ENCODE results near the gene CCT3. TPM values are rescaled to one million over a fixed set of nuclear protein-coding genes. Genes with fewer than 3 reads are reported as not detected.
"Not testable (repeated sequence)": the region's sequence is repeated elsewhere in the genome, so short reads cannot be mapped to it uniquely, and the experiment has no call there.

Gene CCT3
- total RNA-seq, 1 donor from 2014 or later = 173 TPM

DNA sequence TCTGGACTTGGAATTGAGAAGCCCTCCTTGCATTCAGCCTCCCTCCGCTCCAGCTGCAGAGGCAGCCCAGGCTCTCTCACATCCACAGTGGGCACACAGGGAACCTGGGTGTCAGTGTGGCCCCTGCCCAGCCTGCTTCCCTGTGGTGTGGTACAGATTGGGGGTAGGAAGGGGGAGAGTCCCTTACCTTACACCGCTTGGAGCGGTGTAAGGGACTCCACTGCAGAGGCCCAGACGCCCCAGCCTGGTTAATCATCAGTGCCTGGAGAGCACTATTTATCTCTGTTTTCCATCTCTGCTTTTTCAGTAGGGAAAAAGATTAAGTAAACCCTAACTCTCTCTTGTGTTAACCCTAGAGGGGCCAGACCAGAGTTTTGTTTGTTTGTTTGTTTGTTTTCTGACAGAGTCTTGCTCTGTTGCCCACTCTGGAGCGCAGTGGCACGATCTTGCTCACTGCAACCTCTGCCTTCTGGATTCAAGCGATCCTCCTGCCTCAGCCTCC is 30.1 kb upstream of the CCT3 start:
- DNase-seq = no peak

DNA sequence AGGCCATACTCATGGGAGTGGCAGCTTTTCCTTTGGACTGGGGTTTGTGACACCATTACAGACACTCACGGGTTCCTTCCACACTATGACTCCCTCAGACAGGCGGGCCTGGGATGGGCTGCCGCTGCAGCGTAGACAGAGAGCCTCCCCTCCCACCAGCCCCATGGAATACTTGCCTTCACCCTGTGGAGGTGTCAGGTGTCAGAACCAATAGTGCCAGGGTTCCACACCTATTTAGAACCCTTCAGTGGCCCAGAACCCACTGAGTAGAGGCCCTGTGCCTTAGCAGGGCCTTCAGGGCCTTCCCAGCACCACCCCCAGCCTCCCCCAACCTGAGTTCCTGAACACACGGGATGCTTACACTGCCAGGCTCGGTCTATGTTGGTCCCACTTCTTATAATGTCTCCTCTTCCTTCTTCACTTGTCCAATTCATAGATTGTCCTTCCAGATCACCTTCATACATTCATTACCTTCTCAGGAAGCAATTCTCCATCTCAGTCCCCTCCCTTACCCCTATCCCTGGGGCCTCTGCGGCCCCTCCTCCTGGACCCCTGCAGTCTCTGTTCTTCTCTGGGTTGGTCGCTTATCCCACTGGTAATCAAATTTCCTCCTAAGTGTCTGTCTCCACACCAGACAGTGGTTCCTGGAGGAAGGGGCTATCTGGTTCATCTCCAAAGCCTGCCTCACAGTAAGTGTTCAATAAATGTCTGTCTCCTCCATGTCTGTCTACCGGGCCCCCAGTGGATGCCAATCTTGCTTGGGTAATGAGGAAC is 29.5 kb upstream of the CCT3 start:
- no peak for DNase-seq

DNA sequence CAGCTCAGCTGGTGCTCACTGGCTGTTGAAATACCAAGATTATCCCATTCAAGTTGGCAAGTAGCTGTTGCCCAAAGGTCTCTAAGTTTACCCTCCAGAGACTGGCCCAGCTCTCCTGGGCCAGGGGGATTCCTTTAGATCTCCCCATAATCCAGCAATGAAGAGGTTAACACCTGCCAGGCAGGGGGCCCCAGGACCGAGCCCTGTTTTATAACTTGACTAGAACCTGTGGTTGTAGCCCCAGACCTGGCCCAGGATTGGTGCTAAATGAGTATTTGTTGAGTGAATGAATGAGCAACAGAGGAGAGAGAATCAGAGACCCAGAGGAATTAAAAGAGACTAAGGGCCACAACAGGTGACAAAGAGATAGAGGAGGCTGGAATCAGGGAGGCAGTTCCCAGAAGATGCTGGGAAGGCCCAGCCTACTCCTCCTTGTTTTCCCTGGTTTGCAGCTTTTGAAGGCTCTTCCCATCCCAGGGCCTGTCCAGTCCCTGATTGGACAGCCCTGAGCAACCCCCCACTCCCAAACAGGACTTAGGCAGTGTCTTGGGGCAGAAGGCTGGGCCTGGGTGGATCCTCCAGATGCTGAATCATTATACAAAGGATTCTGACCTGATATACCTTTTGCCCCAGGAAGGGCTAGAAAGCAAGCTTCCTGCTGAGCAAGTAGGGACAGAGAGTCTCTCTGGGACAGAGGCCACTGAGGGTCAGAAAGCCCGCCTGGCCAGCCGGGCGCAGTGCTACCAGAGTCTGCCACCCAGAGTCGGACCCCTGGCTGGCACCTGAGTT is 28.5 kb upstream of the CCT3 start:
- no peak for DNase-seq

DNA sequence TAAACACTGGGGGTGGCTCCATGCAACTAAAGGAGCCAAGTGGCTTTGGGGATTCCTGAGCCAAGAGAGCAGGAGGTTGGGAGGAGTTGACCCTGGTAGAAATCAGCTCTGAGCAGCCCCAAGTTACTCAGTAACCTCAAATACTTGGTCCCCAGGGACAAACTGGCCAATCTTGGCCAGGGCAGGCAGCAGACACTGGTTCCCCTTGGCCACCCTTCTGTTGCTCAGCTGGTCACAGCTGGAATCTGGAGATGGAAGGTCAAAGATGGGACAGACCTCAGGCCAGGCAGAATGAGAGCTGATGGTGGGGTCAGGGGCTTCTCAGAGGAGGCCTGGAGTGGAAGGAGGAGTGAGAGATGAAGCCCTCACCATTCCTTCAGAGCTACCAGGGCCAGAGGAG is 27.7 kb upstream of the CCT3 start:
- no peak for DNase-seq

DNA sequence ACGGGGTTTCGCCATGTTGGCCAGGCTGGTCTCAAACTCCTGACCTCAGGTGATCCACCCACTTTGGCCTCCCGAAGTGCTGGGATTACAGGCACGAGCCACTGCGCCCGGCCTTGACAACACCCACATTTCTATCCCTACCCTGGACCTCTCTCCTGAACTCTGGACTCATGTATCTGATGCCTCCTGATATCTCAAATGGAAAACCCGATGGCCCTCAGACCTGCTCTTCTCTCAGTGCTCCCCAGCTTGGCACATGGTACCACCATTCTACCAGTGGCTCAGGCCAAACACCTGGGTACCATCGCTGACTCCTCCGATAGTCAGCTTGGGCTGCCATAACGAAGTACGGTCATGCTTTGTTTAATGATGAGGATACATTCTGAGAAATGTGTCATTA is 22.4 kb upstream of the CCT3 start:
- no peak for DNase-seq

DNA sequence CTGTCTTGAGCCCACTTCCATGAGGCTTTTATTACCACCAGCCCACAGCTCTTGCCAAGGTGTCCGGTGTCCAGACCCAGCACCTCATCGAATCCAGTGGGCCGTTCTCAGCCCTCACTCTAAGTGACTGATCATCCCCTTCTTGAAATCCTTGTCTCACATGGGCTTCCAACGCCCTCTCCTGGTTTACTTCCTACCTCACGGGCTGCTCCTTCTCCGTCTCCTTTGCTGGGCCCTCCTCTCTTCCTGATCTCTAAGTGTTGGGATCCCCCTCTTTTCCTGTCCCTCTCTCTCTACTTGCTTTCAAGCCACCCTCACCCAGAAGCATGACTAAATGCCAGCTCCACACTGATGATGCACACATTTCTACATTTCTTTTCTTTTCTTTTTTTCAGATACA is 21.9 kb upstream of the CCT3 start:
- no peak for DNase-seq

DNA sequence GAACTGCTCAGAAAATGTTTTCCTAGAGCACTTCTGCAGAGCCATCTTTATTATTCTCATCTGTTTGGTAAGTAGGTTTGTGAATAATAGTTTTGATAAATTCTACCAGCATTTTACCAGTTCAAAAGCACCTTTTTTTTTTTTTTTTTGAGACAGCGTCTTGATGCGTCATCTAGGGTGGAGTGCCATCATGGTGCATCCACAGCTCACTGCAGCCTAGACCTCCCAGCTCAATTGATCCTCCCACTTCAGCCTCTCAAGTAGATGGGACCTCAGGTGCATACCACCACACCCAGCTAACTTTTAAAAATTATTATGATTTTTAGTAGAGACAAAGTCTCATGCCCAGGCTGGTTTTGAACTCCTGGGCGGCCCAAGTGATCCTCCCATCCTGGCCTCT is 21.2 kb upstream of the CCT3 start:
- DNase-seq = no peak

DNA sequence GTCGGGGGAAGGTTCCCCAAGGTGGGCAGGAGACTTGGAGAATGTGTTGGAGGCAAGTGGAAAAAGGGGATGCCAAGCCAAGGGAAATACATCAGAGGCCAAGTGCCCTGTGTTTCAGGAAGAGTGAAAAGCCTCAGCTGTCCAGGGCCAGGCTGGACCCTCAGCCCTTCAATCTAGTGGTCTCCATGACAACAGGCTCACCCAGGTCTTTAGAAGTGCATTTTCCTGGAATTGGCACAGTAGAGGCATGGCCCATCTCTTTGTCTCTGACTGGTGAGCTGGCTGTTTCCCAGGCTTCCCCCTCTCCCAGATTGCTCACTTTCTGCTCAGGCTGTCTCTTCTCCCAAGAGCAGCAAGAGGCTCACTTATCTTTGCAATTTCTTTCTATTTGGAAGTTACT is 20.5 kb upstream of the CCT3 start:
- no peak for DNase-seq

DNA sequence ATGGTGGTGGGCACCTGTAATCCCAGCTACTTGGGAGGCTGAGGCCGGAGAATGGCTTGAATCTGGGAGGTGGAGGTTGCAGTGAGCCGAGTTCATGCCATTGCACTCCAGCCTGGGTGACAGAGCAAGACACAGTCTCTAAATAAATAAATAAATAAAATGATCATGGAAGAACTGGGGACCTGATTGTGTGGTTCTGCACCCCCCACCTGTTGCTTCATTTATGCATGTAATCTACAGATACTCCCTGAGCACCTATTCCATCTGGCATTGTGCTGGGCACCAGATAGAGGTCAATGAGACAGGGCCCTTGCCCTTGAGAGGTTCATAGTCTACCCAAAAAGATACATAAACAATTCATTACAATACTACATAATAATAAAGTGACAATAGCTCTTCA is 19.9 kb upstream of the CCT3 start:
- DNase-seq = no peak

DNA sequence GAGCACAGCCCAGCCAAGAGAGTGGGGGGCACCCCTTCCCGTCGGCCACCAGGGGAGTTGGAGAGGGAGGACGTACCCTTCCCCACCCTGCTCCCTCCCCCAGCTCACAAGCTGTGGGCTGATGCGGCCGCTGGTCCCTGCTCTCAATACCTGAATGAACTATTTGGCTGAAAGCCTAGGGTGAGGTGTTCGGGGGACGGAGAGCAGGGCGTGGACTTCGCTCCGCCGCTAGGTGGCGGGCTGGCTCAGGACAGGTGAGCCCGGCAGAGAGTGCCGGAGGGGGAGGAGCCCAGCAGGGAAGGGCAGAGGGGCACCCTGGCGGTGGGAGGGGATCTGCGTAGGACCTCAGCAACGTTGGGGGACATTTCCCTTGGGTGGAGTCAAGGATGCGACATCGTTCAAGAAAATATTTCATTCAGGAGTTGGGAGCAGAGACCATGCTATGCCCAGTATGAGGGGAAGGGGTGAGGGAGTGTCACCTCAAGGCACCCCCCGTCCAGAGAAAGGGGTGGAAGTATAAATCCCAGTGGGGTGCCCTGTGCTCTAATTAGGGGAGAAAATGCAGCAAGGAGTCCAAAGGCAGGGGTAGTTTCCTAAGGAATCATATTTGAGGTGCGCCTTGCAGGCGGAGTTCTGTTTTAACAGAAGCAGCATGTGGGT is 18.9 kb upstream of the CCT3 start:
- no peak for DNase-seq

DNA sequence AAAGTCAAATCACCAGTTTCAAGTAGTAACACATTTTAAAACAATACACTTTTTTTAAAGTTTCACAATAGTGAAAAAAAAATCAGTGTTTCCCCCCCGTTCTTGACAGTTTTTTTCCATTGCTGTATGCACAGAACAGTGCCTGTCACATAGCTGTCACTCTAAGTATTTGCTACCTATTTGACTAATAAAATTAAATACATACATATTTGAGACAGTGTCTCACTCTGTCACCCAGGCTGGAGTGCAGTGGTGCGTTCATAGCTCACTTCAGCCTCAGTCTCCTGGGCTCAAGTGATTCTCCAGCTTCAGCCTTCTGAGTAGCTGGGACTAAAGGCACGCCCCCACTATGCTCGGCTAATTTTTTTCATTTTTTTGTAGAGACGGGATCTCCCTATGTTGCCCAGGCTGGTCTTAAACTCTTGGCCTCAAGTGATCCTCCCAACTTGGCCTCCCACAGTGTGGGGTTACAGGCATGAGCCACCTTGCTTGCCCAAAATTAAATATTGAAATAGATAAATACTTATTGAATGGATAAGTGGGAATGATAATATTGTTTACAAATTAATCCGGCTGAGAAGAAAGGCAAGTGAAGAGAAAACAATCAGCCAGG is 18.3 kb upstream of the CCT3 start:
- DNase-seq = no peak

DNA sequence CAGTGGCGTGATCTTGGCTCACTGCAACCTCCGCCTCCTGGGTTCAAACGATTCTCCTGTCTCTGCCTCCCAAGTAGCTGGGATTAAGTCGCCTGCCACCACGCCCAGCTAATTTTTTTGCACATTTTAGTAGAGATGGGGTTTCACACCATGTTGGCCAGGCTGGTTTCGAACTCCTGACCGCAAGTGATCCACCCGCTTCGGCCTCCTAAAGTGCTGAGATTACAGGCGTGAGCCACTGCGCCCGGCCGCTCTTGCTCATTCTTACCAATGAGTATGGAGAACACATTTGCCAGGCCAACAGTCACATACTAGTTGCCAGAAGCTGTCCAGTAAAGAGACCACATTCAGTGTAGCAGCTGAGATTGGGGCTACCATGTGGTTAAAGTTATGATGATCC is 14.4 kb upstream of the CCT3 start:
- DNase-seq = not testable (repeated sequence)

DNA sequence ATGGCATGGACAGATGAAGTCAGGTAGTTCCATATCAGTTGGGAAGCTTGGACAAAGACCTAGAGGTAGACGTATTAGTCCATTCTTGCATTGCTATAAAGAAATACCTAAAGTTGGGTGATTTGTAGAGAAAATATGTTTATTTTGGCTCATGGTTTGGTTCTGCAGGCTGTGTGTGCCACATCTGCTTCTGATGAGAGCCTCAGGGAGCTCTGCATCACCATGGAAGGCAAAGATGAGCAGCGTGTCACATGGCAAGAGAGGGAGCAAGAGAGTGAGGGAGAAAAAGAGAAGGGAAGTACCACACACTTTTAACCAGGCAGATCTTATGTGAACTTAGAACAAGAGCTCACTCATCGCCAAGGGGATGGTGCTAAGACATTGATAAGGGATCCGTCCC is 9.2 kb upstream of the CCT3 start:
- peak; percentile 66 for DNase-seq

DNA sequence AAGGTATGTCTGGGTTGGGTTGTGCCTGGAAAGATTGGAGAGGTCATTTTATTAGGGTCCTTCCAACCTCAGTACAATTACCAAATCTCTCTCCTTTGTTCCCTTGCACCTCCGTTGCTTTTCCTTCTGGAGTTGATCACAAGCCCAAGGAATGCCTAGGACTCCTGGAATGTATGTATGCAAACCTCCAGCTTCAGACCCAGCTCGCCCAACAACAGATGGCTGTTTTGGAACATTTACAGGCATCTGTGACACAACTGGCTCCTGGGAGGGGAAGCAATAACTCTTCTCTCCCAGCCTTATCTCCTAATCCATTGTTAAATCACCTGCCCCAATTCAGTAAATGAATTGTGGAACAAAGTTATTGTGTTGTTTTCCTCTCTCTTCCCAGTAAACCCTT is 8.5 kb upstream of the CCT3 start:
- peak; percentile 24 for DNase-seq

DNA sequence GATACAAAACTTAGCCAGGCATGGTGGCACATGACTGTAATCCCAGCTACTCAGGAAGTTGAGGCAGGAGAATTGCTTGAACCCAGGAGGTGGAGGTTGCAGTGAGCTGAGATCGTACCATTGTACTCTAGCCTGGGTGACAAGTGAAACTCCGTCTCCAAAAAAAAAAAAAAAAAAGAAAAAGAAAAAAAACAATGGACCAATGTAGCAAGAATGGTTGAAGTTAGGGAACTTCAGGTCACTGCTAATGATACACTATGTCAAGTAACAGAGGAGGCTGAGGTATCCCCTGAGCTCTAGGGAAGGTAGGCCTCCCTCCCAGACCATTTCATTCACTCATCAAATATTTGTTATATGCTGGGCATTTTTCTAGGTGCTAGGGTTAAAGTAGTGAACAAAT is 7.9 kb upstream of the CCT3 start:
- DNase-seq = not testable (repeated sequence)

DNA sequence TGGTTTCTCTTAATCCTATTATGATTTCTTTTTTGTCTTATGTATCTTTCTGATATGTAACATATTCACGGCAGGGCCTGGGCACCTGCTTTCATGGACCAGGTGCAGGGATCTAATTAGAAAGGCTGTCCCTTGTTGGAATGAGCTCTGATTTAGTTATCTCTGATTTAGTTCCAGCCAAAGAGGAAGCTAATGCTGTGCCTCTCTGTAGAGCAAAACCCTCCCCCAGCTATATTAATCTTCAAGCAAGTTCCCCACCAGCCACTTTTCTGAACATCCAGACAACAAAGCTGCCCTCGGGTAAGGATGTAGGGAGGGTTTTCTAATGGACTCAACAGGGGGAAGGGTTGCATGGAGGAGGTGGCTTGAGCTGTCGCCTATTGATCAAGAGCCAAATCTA is 6.3 kb upstream of the CCT3 start:
- DNase-seq = no peak

DNA sequence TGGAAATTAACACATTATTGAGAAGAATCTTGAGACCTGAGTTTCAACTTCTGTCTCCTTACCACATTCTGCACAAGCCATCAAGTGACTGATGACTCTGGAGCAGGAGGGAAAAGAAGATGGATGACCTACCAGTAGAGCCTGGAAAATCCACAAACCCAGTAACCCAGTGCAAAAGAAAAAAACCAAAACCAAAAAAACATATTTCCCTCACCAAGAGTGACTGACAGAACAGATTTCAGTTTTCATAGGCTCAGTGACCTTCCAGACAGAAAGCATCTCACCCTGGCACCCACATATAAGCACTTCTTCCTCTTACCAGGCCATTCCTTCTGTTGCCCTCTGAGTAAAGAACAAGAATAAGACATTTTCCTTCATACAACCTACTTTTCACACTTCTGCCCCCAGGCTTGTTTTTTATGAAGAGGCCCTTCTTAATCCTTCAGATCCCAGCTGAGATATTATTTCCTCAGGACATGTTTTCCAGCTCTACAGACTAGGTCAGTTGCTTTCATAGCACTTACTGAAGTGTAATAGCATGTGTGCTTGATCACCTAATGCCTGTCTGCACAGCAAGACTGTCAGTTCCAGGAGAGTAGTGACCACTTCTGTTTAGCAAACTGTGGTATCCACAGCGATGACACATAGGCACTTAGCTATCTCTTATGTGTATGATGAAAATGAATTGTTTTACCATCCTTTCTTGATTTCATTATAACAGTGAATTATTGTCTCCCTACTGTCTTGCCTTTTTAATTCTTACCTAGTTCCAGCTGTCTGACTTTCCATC is 4.3 kb upstream of the CCT3 start:
- DNase-seq = no peak

DNA sequence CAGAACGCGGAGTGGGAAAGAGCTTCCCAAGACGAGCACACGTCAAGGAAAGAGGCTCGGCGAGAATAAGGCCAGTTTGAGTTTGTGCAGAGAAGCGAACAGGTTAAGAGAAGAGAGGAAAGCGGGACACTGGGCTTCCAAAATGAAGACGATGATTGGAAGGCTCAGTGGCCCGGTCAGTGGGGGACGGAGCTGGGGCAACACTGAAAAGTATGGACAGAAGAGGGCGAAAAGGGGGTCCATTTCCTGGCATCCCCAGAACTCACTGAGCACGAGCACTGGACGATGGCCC is 258 bp downstream of the CCT3 start:
- DNase-seq = no peak

DNA sequence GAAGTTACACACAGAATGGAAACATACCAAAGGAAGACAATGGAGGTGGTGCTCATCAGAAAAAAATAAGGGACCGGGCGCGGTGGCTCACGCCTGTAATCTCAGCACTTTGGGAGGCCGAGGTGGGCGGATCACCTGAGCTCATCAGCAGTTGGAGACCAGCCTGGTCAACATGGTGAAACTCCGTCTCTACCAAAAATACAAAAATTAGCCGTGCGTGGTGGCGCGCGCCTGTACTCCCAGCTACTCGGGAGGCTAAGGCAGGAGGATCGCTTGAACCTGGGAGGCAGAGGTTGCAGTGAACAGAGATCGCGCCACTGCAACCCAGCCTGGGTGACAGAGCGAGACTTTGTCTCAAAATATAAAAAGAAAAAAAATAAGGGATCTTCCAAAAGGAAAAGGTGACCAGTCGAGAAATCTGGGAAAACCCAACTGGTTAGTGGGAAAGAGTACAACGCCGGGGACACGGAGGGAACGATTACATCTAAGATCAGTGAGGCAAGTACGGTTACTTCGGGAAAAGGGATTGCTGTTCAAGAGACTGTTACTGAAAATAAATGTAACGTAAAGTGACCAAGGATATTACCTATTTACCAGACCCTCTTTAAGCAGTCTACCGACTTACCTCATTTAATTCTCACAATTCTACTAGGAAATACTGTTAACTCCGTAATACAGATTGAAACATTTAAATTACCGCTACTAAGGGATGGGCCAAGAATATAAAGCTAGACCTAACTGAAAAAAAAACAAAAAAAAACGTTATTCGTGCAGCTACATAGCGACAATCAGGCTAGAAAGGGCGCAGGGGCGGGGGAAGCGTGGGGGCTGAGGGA is 822 bp downstream of the CCT3 start:
- no peak for DNase-seq

DNA sequence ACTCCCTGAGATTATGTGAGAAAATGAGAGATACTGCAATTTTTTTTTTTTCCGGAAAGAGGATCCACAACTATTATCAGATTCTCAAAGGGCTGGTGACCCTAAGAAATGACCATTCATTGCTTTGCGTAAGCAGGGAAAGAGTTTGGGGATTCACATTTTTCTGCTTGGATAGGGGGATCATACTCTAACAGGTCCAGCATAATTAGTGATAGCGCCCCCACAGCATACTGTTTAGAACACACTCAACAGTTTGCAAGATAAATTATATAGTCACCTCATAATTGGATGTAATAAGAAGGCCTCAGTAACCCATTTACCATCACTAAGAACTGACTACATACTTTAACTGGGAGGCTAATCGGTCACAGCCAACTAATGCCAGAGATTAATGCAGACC is 1.9 kb downstream of the CCT3 start:
- no peak for DNase-seq

DNA sequence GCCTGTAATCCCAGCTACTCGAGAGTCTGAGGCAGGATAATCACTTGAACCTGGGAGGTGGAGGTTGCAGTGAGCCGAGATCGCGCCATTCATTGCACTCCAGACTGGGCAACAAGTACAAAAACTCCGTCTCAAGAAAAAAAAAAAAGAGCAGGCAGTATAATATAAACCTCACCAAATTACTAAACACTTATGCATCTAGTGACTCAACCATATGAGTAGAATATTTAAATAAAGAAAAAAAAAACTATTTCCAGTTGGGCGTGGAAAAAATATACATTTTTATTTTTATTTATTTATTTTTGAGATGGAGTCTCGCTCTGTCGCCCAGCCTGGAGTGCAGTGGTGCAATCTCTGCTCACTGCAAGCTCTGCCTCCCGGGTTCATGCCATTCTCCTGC is 14.9 kb downstream of the CCT3 start:
- DNase-seq = not testable (repeated sequence)
